CD4-positive, alpha-beta T cell treated with Interleukin-1 beta for 1 hour (primary cell): Measurements from ENCODE around the gene TSPAN9.
A peak's percentile ranks its signal among the peaks of the same experiment; 100 is the strongest.
"Not testable (repeated sequence)": the region's sequence is repeated elsewhere in the genome, so short reads cannot be mapped to it uniquely, and the experiment has no call there.

ENCODE experiments used
- DNase-seq, 2 donors: peaks; one replicate each; pipeline ENCODE4 v3.0.0-alpha.2; 2020 to 2022

TSPAN9 gene

GRCh38 chr12:3045494-3045893 lies 31.7 kb upstream of the TSPAN9 start:
- no peak for DNase-seq

- DNase-seq: no peak
Measured at GRCh38 chr12:3045989-3046388, 31.2 kb upstream of the TSPAN9 start.

GRCh38 chr12:3046441-3047200 lies 30.6 kb upstream of the TSPAN9 start:
- DNase-seq: no peak

- DNase-seq: no peak
Measured at GRCh38 chr12:3047961-3048360, 29.2 kb upstream of the TSPAN9 start.

GRCh38 chr12:3048540-3048939 lies 28.6 kb upstream of the TSPAN9 start:
- no peak for DNase-seq

GRCh38 chr12:3049176-3049575 lies 28.0 kb upstream of the TSPAN9 start:
- DNase-seq: no peak

GRCh38 chr12:3049611-3050249 lies 27.4 kb upstream of the TSPAN9 start:
- DNase-seq: no peak

GRCh38 chr12:3054374-3054773 lies 22.8 kb upstream of the TSPAN9 start:
- no peak for DNase-seq

- DNase-seq: no peak
Measured at GRCh38 chr12:3055026-3055703, 22.0 kb upstream of the TSPAN9 start.

- no peak for DNase-seq
Measured at GRCh38 chr12:3055704-3056467, 21.3 kb upstream of the TSPAN9 start.

GRCh38 chr12:3061059-3061458 lies 16.1 kb upstream of the TSPAN9 start:
- DNase-seq: no peak

GRCh38 chr12:3061501-3062215 lies 15.5 kb upstream of the TSPAN9 start:
- no peak for DNase-seq

- no peak for DNase-seq
Measured at GRCh38 chr12:3065300-3065699, 11.9 kb upstream of the TSPAN9 start.

- not testable (repeated sequence) for DNase-seq
Measured at GRCh38 chr12:3065846-3066245, 11.3 kb upstream of the TSPAN9 start.

- DNase-seq: no peak
Measured at GRCh38 chr12:3069714-3070113, 7.5 kb upstream of the TSPAN9 start.

- DNase-seq: no peak
Measured at GRCh38 chr12:3071107-3071506, 6.1 kb upstream of the TSPAN9 start.

GRCh38 chr12:3071710-3072109 lies 5.5 kb upstream of the TSPAN9 start:
- DNase-seq: no peak

- DNase-seq: peak; percentile 78 to 84
Measured at GRCh38 chr12:3073438-3074250, 3.5 kb upstream of the TSPAN9 start.

- DNase-seq: no peak
Measured at GRCh38 chr12:3075315-3075714, 1.9 kb upstream of the TSPAN9 start.

GRCh38 chr12:3077572-3078081 lies 448 bp downstream of the TSPAN9 start:
- DNase-seq: peak in 1 of 2 donors; percentile 11

- no peak for DNase-seq
Measured at GRCh38 chr12:3078086-3078820, 1.1 kb downstream of the TSPAN9 start.
